ENCODE measurements around the gene TNF. TPM values are rescaled to one million over a fixed set of nuclear protein-coding genes. Genes with fewer than 3 reads are reported as not detected.

Gene TNF
- total and polyA plus RNA-seq, 11 donors, result 0.15 to 7.6 (median 0.44) TPM; not detected in 1

GRCh38 chr6:31558631-31559500 is 16.5 kb upstream of the TNF start:
- no peaks in the 10 kb centered on the region for H3K9me3 ChIP-seq
- H3K36me3 ChIP-seq, result peaks cover 0 to 48% (median 27%) of the 10 kb centered on the region in 9 donors
- ATAC-seq (peak; percentile 26 to 64 (median 40)), DNase-seq (peak in 2 of 5 donors; percentile 51 to 61)
- peaks cover 7 to 78% (median 35%) of the 10 kb centered on the region in 12 donors for H3K4me1 ChIP-seq
- 69 to 80% (median 73%) methylated on average over 14 of the region's 14 CpGs for WGBS, 4 donors
- intact Hi-C loops (cut with DNase I), result no loop called here
- TF ChIP-seq CTCF (IDR thresholded peaks at IDR 0.05) (no peak), POLR2A (IDR thresholded peaks at IDR 0.05) (no peak)
- peak overlapping the region; percentile 7 to 90 (median 78) for H3K27ac ChIP-seq
- H3K27me3 ChIP-seq, result no peaks in the 10 kb centered on the region
- H3K4me3 ChIP-seq, result peak overlapping the region in 2 of 12 donors; percentile 15 to 40

- no peak for ATAC-seq
- DNase-seq, result no peak
- H3K27me3 ChIP-seq, result no peaks in the 10 kb centered on the region
- H3K36me3 ChIP-seq, result peaks cover 0 to 42% (median 20%) of the 10 kb centered on the region in 9 donors
- peak overlapping the region in 3 of 12 donors; percentile 5 to 38 (median 15) for H3K4me3 ChIP-seq
- intact Hi-C loops (cut with DNase I), result no loop called here
- no peaks in the 10 kb centered on the region for H3K9me3 ChIP-seq
- 44 to 56% (median 50%) methylated on average over 4 of the region's 4 CpGs for WGBS, 4 donors
- peak overlapping the region; percentile 7 to 90 (median 78) for H3K27ac ChIP-seq
- TF ChIP-seq CTCF (IDR thresholded peaks at IDR 0.05) (no peak), POLR2A (IDR thresholded peaks at IDR 0.05) (no peak)
- H3K4me1 ChIP-seq, result peaks cover 7 to 80% (median 35%) of the 10 kb centered on the region in 12 donors
These were observed 15.8 kb upstream of the TNF start for GRCh38 chr6:31559606-31559957.

GRCh38 chr6:31559958-31560696 is 15.2 kb upstream of the TNF start:
- ATAC-seq (peak; percentile 59 to 93 (median 87)), DNase-seq (peak; percentile 74 to 87 (median 84))
- intact Hi-C loops (cut with DNase I), result loop anchor here in 1 of 10 donors (2.0 kb wide), 1 partner anchor 21 kb away; no protein-coding TSS in a partner anchor
- H3K36me3 ChIP-seq, result peaks cover 0 to 37% (median 20%) of the 10 kb centered on the region in 9 donors
- 33 to 38% (median 36%) methylated on average over 7 of the region's 7 CpGs for WGBS, 4 donors
- H3K27me3 ChIP-seq, result no peaks in the 10 kb centered on the region
- TF ChIP-seq CTCF (IDR thresholded peaks at IDR 0.05) (peak in 1 of 12 donors; percentile 19), POLR2A (IDR thresholded peaks at IDR 0.05) (no peak)
- H3K9me3 ChIP-seq, result no peaks in the 10 kb centered on the region
- H3K4me3 ChIP-seq, result peak overlapping the region in 3 of 12 donors; percentile 3 to 38 (median 15)
- peak overlapping the region; percentile 7 to 90 (median 78) for H3K27ac ChIP-seq
- peaks cover 7 to 80% (median 35%) of the 10 kb centered on the region in 12 donors for H3K4me1 ChIP-seq

GRCh38 chr6:31560697-31561058 is 14.7 kb upstream of the TNF start:
- peaks cover 0 to 35% (median 20%) of the 10 kb centered on the region in 9 donors for H3K36me3 ChIP-seq

More at GRCh38 chr6:31560697-31561058, 14.7 kb upstream of the TNF start:
- peak overlapping the region; percentile 7 to 90 (median 78) for H3K27ac ChIP-seq
- H3K27me3 ChIP-seq, result no peaks in the 10 kb centered on the region
- peak overlapping the region in 1 of 12 donors; percentile 38 for H3K4me3 ChIP-seq
- no peaks in the 10 kb centered on the region for H3K9me3 ChIP-seq
- no peak for TF ChIP-seq CTCF (IDR thresholded peaks at IDR 0.05)
- no peak for TF ChIP-seq POLR2A (IDR thresholded peaks at IDR 0.05)
- ATAC-seq (no peak), DNase-seq (no peak)
- H3K4me1 ChIP-seq, result peaks cover 7 to 80% (median 35%) of the 10 kb centered on the region in 12 donors
- intact Hi-C loops (cut with DNase I), result loop anchor here in 1 of 10 donors (2.0 kb wide), 1 partner anchor 20 kb away; no protein-coding TSS in a partner anchor

All from heart left ventricle (tissue), 16 donors.